Stimulated activated CD4-positive, alpha-beta T cell treated with anti-CD3 and anti-CD28 coated beads, TNF-alpha, amount 100 ng/mL, for 48 hours (primary cell): ENCODE measurements around the gene QKI.

ENCODE experiments used
- DNase-seq, 3 donors: peaks; one replicate each; pipeline ENCODE4 v3.0.0-alpha.2; 2020; ENCODE audit warnings: low read depth in 3 of 3

QKI gene

DNA sequence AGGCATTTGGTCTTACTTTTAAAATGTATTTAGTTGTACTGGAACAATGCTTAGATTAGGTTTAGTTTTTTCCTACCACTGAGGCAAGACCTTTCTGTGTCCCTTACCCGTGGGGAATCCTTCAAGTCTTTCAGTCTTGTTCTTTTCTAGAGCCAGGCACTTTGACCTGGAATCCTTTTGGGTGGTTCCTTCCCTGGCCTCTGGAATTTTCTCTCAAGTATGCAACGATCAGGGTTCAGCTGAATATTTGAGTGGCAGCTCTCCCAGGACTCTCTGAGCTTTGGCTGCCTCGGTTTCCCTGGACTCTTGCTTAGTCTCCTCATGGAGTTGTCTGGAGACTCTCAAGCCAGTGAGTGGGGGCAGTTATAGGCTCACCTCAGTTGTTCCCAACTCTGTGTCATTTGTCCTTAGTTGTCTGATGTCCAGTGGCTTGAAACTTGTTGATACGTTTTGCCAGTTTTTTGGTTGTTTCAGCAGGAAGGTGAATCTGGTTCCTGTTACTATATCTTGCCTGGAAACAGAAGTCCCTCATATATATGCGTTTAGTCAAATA lies 118.1 kb downstream of the QKI start:
- DNase-seq = no peak

- no peak for DNase-seq
Observed at GRCh38 chr6:163533443-163533842, 118.9 kb downstream of the QKI start.

DNA sequence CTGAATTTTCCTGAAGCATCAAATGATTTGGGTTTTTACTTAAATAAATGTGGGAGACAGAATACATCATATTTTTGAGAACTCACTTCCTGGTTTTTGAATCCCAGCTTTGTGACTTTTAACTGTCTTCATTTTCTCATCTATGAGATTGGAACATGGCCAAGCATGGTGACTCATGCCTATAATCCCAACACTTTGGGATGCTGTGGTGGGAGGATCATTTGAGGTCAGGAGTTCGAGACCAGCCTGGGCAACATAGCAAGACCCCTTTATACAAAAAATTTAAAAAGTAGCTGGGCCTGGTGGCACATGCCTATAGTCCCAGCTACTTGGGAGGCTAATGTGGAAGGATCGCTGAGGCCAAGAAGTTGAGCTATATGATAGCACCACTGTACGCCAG lies 122.3 kb downstream of the QKI start:
- no peak for DNase-seq

GRCh38 chr6:163538331-163538730 lies 123.8 kb downstream of the QKI start:
- no peak for DNase-seq

GRCh38 chr6:163539101-163539762 lies 124.7 kb downstream of the QKI start:
- DNase-seq = no peak

- no peak for DNase-seq
Observed at GRCh38 chr6:163543321-163543720, 128.8 kb downstream of the QKI start.

DNA sequence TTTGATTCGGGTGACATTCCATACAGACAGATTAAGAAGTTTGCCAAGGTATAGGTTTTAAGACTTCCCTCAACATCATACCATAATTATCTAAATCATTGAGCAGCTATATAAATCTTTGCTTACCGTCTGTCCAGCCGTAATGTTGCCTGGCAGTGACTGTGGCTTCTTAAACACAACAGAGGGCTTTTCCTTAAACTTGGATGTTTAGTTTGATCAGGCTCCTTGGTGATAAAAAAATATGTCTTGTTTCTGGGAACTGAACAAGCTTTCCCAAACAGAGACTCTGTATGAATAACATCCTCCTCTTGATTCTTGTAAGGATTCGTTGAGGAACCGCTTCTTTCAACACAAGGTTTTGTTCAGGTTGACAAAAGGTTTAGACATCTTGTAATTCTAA lies 130.9 kb downstream of the QKI start:
- DNase-seq = no peak

DNA sequence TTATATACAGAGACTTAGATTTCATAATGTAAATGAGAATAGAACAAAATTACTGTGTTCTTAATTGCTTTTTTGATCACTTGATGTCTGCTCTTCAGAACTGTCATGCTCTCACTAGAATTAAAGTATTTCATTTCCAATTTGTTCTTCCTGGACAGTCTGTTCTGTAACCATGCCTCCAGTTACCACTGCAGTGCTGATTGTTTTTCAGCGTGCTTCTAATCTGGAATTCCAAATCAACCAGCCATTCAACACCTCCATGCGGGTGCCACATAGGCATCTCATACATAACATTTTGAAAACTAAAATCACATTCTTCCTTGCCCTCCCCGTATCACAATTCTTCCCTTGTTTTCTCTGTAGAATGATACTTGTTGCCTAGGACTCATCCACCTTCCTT lies 132.8 kb downstream of the QKI start:
- no peak for DNase-seq

- no peak for DNase-seq
Observed at GRCh38 chr6:163548624-163549023, 134.1 kb downstream of the QKI start.

DNA sequence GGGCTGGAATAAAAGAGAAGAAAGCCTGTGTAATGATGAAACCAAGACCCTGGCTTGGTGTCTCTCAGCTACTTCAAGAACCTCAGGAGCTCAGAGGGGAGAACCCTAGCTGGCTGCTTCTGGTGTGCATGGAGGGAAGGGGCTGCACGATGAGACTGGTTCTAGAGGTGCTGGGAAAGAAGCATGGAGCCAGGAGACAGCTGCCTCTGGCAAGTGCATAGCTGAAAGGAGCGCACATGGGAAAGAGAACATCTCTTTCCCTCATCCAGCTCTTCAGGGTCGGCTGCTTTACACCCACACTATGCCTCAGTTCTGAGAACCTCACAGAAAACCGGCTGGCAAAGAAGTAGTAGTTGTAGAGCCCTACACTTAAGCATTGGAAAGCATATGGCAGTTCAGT lies 139.5 kb downstream of the QKI start:
- DNase-seq = no peak

- peak; percentile 9 to 38 (median 35) for DNase-seq
Observed at GRCh38 chr6:163554663-163555062, 140.1 kb downstream of the QKI start.

DNA sequence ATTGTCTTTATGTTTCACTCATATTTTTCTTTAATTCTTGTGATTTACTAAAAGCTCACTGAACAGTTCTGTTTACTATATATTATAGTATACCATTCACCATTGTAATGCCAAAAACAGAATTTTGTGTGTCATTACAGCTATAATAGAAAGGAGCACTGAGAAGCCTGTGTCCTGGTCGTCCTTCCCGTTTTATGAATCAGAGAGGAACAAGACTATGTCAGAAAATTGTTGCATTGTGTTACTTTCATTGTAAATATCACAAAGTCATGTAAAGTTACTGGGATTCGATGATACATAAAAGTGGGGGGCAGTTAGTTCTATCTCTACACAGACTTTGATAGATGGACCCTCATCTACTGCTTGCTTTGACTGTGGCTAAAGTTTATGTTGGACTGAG lies 145.1 kb downstream of the QKI start:
- no peak for DNase-seq

DNA sequence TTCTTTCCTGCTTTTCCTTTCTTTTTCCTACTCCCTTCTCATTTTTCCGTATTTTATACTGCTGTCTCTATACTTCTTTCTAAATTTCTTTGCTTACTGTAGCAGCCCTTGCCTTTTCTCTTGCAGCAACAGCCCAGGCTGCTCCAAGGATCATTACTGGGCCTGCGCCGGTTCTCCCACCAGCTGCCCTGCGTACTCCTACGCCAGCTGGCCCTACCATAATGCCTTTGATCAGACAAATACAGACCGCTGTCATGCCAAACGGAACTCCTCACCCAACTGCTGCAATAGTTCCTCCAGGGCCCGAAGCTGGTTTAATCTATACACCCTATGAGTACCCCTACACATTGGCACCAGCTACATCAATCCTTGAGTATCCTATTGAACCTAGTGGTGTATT lies 148.8 kb downstream of the QKI start:
- no peak for DNase-seq

DNA sequence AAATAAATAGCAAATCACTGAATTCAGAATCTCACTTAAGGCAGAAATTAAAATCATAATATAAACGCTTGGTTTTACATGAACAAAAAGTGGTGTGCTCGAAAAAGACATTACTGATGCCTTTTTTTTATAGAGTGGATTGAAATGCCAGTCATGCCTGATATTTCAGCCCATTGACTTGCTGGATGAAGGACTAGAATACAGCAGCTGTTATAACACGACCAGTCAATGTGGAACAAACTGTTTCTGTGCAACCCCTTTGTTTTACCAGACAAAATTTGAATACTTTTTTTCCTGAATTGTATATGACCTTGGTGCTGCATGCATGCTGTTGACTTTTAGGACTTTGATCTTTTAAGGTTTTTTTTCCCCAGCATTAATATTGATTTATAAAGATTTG lies 150.0 kb downstream of the QKI start:
- DNase-seq = no peak

- DNase-seq = no peak
Observed at GRCh38 chr6:163565140-163565539, 150.6 kb downstream of the QKI start.

DNA sequence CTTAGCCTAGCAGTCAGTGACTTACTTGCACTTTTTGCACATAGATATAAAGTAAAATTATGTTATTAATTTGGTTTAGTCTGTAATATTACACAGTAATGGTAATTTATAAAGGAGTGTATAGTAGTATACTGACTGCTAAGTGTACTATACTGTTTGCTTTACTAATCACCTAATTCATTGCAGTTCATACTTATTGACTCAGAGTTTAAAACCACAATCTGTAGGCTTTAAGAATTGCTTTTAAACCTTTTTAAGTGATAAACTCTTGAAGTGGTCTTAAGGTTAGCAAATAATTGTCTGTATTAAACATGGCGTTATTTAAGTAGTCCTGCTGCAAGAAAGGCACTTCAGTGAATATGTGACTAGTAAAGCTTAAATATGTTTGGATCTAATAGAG lies 151.5 kb downstream of the QKI start:
- no peak for DNase-seq

- no peak for DNase-seq
Observed at GRCh38 chr6:163568275-163568674, 153.8 kb downstream of the QKI start.

GRCh38 chr6:163570579-163571231 lies 156.2 kb downstream of the QKI start:
- no peak for DNase-seq

GRCh38 chr6:163571730-163572129 lies 157.2 kb downstream of the QKI start:
- no peak for DNase-seq

DNA sequence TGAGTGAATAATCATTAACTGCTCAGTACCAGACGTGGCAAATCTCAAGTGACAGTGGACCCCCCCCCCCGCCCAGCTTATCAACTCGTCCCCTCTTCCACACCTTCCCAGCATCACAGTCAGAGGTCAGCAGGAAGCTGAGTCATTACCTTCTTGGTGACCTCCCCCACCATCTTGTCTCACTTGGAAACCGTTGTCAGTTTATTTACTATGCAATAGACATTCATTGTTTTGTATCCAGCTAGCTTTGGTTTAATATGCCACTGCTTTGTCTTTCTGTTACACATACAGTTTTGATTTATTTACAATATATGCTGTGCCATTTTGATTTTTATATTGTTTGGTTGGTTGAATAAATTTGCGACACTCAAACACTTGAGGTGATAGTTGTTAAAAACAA lies 158.1 kb downstream of the QKI start:
- DNase-seq = no peak

GRCh38 chr6:163573503-163574179 lies 159.1 kb downstream of the QKI start:
- DNase-seq = no peak

DNA sequence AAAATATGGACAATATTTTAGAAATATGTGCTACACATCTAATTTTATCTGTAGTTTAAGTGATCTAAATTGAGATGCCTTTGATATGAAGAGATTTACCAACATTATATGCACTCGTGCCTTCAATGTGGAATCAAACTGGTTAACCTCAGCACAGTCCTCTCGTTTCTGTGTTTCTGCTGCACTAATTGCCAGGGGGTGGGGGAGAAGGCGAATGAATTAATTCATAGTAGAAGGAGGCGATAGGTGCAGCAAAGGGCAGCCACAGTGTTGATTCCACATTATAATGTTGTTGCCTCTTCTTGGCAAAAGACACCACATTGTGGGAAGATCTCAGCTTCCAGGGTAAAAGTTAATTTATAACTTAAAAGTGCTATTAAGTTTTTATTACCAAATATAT lies 161.6 kb downstream of the QKI start:
- no peak for DNase-seq

DNA sequence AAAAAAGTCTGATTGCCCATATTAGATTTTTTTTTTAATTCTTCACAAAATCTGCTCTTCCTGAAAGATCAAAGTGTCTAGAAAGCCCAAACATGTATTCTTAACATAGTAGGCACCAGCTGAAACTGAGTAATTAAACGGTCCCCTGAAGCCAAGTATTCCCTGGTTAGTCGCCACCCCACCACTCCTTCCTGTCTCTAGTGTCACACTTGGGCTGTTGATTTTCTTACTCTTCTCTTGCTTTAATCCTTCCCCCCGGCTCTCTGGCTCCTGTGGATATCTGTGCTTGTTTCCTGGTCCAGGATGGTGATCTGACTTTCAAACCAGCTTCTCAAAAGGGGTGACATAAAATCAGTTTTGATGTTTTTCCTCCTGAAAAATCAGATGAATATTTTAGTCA lies 162.9 kb downstream of the QKI start:
- DNase-seq = no peak
